Activated effector memory CD4-positive, alpha-beta T cell treated with anti-CD3 and anti-CD28 coated beads, Interleukin-2, amount 50 U/mL, for 16 hours (primary cell): Measurements from ENCODE around the gene CPNE8.

ENCODE experiments used
- DNase-seq: peaks from one replicate; pipeline ENCODE4 v3.0.0-alpha.2; 2020

Gene CPNE8

DNA sequence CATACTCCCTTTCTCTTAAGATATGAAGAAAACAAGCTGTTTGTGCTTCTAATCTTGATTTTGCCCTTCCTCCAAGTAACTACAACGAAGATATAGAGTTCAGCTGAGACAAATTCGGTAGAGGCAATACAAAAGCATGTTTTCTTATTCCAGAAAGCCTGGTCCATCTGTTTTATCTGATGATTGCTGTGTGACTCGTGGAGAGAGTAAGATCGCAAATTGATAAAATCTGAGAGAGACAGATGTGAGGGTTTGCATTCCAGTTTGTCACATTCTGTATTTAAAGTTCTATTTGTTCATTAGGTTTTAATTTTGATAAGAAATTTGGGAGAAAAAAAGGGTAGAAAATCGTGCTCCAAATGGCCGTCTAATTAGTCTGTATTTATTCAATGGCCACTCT lies 192.1 kb downstream of the CPNE8 start:
- no peak for DNase-seq

DNA sequence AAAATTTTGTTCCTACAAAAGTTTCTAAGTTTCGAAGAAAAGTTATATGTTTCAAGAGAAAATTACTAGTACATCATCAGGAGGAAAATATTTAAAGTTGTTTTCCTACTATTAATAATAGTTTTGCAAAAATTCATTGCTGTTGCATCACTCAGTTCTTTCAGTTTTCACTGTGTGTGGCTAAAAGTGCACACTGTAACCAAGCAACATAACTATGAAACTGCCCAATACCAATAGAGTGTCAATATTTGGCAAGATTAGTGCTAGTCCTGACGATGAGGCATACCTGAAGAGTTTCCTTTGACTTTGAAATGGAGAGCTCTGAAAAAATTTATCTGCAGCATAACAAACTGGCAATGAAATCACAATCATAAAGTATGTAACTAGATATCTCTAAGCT lies 194.3 kb downstream of the CPNE8 start:
- DNase-seq: no peak

DNA sequence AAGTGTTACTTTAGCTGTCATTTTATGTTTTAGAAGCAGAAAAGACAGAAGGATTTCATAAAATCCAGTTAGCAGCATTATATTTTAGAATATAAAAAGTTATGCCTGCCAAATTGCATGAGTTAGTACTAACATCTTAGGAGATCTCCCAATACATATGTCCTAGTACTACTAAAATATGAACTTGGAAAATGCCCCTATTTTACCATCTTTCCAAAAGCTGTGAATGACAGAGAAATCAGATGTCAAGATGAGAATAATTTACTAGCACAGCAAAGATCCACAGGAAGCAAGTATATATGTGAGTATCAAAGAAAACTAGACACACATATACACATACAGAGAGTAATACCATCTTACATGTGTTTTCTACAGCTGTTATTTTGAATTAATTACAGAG lies 196.9 kb downstream of the CPNE8 start:
- no peak for DNase-seq

DNA sequence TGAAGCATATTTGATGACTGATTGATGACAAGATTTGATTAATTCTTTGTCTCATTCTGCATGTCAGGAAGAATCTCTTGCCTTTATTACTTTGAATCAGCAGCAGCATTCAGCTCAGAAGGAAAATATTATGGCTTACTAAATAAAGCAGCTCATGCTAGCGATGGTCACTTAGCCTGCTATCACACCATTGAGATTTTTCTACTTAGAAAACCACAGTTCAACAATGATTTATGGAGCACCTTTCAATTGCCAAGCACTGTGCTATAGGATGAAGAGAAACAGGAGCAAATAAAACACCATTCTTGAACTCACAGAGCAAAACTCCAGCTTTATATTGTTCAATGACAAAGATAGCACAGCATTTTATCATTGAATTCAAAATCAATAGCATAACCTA lies 197.7 kb downstream of the CPNE8 start:
- no peak for DNase-seq

DNA sequence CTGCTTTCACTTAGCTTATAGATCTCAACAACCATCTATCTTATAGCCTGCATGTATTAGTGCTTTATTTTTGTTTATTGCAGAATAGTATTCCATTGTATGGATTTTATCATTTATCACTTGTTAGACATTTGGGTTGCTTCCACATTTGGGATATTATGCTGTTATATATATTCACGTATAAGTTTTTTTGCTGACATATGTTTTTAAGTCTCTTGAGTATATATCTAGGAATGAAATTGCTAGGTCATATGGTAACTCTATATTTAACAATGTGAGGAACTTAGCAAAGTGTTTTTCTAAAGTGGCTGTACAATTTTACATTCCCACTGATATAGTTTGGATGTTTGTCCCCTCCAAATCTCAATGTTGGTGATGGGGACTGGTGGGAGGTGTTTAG lies 208.1 kb downstream of the CPNE8 start:
- DNase-seq: no peak

DNA sequence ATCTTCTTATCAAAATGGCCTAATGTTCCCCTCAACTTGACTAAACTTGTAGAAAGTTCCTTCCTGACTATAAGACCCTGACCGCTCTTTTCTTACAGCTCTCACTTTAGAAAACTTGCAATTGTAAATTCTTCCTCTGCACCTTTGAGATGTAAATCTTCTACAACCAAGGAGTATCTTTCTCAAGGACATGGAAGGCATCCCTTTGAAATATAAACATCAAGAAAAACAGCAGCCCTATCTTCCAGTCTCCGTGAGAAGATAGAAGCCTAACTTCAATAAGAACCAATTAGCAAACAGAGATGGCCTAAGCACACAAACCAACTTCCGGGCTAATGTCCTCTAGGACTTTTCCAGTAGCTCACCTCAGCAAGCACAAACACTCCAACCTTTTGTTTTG lies 210.3 kb downstream of the CPNE8 start:
- no peak for DNase-seq

DNA sequence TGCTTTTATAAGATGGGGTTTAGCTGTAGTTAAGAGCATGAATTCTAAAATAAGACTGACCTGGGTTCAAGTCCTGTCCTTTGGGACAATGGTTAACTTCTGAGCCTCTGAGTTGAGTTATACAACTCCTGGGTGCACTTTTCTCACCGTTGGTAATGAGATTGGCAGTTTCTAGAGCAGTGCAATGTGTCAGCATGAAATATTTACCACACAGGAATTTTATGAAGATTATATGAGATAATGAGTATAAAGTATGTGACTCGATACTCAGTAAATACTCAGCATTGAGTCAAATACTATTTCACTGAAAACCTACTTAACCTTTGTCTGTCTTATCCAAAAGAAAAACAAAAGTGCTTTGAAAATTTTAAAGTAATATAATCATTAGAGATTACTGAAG lies 214.2 kb downstream of the CPNE8 start:
- DNase-seq: no peak

DNA sequence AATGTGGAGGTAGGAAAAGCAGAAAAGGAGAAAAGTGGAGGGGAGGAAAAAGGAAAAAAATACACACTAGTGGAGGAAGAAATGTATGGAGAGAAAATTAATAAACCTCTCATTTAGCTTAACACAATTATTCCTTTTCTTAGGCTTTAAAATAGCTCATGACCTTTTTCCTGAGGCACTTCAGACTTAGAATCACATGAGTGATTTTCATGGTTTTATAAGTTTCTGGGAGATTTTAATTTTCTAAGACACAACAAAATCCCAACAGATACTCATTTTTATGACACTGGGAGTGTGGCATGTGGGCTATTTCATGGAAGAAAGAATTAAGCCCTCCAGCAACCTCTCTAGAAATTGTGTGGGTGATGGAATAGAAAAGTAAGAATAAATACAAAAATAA lies 214.7 kb downstream of the CPNE8 start:
- DNase-seq: no peak

DNA sequence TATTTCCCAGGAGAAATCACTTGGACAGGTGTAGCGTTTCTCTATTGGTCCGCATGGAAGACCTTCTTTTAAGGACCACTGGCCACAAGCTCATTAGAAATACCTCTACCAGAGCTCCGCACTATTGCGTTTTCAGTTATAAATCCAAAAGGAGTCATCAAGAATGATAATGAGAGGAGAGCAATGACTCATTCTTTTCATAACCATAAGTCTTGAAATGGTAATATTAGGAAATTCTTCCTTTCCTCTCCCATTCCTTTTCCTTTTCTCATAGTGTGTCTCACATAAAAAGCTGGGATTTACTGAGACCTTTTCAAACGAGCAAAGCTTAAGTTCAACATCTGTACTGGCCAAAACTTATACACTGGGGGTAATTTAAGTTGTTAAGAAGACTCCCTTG lies 215.7 kb downstream of the CPNE8 start:
- no peak for DNase-seq

DNA sequence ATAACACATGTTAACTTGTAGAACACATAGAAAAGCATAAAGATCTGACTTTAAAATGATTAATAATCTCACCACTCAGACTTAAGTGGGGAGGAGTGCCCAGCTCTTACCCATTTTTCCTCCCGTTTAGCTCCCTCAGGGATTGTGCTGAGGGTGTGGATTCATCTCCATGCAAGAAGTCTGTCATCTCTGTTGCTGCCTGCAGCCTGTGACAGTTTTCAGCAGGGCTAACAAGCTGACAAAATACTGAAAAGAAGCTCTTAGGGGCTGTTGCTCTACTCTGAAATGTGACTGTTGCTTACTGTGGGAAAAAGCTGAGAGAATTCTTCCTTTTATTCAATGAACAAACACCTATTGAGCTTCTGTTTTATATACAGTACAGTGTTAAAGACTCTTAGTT lies 216.2 kb downstream of the CPNE8 start:
- no peak for DNase-seq

DNA sequence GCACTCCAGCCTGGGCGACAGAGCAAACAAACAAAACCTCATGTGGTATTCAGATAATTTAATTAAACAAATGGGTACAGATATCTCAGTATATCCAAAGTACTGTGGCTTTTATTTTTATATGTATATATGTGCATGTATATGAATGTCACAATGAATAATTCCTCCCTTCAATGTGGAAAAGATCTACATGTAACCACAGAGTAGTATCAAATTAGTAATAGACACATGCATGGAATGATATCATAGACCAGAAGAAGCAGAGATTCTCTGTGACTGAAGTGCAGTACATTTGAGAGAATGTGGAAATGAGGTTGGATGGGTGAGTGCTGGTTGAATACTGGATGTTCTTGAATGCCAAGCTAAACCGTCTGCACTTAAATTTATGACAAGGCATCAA lies 222.9 kb downstream of the CPNE8 start:
- no peak for DNase-seq

DNA sequence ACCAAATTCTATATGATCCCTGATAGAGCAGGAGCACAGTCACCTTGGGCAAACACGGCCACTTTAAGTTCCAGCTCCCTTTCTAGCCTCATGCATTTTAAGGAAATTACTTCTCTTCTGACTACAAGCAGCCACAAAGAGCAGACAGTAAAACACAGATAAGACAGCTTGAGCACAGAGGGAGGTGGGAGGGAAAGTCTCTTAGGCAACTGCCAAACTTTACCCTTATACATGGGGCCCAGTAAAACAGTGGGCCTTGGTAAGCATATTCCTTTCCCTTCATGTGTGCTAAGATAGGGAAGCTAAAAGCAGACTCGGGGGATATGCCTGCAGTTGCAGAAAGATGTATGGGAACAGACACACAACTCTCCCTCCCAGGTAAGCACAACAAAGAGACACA lies 235.9 kb downstream of the CPNE8 start:
- no peak for DNase-seq

DNA sequence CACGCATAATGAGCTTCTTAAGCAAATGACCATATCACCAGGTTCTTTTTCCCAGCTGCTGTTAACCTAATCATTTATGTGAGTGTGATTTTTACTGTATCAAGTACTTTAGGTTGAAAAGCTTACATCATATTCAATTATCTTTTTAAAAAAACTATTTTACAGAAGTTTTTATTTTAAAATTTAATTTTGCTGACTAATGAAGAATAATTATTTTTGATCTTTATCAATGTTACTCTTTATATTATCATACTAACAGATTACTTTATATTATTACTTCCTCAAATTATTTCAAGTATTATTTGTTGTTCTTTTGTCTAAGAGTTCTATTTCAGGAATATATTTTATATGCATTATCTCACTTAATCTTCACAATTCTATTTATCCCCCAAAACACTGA lies 236.3 kb downstream of the CPNE8 start:
- DNase-seq: no peak

DNA sequence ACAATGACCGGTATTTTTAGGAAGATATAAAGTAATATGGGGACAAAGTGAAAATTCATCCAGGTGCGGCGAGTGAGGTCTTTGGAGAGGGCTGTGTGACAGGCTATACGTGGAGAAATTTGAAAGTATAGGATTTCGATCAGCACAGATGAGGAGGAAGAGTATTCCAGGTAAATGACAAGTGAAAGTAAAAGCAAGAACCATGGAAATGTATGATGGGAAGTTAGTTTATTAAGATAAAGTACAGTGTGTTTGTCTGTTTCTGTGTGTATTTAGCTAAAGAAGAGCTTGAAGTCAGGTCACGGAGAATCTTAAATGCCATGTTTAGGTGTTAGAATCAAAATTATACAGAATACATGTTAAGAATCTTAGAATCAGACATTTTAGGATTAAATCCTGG lies 239.0 kb downstream of the CPNE8 start:
- no peak for DNase-seq

DNA sequence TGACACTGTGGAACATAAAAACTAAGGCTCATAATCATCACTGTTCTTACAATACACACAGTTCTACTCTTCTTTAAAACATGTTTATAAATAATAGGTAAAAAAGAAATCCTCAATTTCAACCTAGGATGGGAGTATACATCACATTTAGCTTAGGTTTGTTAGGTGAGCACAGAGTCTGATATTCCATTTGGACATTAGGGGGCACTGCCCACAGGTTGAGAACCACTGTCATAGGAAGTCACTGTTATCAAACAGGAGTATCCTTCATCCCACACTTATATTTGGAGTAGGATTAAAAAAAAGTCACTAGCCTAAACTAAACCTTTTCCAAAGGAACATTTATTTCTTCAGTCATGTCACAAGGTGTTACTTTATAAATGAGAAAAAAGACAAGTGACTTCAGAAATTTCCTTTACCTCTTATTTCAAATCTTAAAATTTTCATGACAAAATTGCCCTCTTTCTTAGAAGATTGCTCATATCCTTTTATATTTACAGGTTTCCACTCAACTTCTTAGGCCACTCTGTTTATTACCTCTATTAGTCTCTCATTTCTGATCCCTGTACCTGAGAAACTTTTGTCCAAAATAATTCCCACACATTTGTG lies 240.6 kb downstream of the CPNE8 start:
- DNase-seq: no peak

DNA sequence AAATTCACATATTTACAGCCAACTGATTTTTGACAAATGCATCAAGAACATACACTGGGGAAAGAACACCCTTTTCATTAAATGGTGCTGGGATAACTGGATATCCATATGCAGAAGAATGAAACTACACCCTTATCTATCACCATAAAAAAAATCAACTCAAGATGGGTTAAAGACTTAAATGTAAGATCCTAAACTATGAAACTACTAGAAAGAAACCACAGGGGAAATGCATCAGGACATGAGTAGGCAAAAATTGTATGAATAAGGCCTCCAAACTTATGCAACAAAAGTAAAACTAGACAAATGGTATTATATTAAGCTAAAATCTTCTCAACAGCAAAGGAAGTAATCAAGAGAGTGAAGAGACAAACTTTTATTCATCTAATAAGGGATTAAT lies 242.6 kb downstream of the CPNE8 start:
- DNase-seq: no peak

DNA sequence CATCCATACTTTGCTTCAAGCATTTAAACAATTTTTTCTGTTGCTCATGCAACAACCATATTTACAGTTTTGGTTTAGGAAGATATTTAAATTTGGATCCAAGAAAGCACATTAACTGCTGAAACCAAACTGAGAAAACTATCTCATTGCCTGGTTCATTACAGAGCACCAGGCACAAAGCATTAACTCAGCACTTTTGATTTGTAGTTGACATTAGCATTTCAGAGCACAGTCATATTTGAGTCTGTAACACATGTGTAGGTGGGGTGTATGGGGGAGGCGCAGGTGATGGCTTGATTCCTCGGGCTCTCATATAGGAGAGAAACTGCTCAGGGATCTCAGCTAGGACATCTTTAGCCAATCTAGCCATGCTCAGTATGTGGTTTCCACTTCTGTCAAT lies 251.7 kb downstream of the CPNE8 start:
- no peak for DNase-seq

DNA sequence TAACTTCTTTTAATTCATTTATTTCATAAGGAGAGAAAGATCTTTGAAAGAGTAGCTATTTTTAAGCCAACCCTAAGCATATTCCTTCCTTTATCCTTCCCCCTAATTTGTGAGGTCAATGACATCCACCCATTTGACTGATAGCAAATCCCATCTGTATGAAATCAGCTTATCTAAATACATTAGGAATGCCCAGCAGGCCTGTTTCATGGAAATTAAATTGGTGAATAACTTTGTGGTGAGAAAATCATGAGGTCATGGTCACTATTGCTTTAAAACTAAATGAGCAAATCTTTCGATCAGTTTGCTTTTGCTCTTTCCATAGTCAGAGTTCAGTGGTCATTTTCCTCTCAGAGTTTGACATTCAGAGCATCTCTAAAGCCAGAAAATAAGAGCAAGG lies 256.6 kb downstream of the CPNE8 start:
- DNase-seq: no peak

DNA sequence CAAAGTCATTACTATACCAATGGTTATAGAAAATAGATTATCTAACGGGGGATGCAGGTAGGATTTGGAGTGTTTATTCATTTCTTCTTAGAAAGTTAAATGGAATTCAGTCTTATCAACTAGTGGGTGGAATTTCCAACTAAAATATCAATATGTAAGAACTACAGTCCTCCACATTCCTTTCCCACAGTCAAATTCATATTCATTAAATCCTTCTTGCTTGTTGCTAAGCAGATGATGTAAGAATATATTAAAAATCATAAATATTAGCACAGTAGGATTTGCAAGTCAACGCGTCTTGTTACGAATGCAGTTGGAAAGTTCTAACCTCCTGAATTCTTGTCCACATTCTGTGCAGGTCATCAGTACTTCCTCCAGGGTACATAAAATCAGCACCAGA lies 259.2 kb downstream of the CPNE8 start:
- no peak for DNase-seq

DNA sequence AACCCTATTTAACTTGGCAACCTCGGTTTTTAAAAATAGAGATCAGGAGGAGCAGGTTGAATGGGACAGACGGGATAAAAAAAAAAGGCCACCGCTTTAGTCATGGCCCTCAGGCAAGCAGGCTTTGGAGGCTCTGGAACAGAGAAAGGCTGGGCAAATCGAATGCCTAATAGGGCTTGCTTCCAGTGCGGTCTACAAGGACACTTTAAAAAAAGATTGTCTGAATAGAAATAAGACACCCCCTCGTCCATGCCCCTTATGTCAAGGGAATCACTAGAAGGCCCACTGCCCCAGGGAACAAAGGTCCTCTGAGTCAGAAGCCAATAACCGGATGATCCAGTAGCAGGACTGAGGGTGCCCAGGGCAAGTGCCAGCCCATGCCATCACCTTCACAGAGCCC lies 265.8 kb downstream of the CPNE8 start:
- DNase-seq: no peak

DNA sequence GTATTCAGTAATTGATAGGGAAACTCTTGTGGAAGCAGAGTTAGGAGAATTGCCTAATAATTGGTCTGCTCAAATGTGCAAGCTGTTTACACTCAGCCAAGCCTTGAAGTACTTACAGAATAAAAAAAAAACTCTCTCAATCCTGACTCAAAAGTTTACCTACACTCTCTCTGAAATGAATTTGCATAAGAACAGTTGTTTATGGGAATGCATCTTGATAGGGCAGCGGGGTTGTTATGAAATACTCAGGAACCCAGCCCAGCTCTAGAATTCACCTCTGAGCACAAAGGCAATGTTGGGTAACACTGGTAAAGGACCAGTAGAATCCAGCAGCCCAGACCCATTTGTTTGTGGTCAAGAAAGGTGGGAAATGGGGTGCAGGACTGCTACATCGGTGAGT lies 267.0 kb downstream of the CPNE8 start:
- DNase-seq: no peak

DNA sequence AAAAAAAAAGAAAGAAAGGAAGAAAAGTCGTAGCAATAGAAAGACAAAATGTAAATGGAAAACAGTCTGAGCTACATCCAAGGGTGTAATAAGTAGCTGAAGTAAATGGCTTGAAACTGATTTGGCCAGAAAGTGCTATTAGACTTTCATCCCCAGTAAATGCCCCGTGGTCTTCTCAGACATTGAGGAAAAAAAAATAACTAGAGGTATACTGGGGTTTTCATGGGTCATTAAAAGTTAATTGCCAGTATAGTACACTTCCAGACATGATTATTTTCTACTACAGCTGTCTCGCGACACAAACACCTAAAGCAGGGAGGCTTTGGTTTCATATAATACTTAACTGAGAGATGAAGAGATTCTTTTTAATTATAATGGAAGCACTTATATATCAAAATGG lies 271.9 kb downstream of the CPNE8 start:
- DNase-seq: no peak

DNA sequence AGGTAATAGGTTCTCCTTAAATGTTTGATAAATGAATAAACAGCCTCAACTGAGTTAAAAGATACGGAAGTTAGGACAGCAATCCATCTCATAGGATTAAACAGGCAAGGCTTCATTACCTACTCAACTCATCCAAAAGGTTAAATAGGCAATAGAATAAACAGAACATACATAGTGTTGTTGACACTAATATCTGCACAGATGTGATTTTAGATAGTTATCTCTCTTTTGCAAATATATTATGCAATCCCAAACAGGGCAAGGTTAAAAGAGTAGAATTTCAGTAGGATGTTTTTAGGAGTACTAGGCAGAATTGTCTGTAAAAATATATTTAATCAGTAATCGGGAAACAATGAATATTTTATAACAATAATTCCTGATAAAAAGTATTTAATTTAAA lies 276.3 kb downstream of the CPNE8 start:
- no peak for DNase-seq

DNA sequence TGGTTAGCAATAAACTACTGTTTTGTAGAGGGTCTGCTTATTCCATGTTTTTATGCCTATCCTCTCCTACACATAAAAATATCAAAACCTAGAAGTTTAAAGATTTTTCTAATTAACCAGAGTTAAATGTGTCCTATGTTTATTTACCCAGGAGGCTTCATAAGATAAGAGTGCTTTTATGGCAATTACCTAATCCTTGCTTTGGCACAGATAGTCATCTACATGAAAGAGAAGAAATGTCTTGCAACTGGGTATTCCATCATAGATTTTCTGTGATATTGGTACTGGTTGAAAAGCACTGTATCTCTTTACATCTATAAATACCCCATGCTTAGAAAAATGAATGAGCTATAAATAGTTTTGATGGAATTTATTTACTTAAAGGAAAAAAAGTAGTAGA lies 277.1 kb downstream of the CPNE8 start:
- no peak for DNase-seq

DNA sequence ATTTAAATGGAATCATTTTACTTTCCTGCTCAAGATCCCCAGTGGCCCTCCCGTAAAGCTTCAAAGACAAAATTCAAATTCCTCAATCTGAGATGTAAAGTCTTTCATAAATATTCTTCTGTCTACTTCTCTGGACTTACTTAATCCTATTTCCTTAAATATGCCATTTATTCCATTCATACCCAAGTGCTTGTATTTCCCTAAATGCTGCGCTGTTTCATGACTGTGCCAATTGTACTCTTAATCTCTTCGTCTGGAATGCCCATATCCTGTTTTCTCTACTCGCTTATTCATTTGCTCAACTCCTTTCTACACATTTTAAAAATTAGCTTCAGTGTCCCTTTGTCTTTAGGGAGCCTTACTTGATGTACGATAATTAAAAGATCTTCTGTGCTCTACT lies 280.1 kb downstream of the CPNE8 start:
- DNase-seq: no peak

DNA sequence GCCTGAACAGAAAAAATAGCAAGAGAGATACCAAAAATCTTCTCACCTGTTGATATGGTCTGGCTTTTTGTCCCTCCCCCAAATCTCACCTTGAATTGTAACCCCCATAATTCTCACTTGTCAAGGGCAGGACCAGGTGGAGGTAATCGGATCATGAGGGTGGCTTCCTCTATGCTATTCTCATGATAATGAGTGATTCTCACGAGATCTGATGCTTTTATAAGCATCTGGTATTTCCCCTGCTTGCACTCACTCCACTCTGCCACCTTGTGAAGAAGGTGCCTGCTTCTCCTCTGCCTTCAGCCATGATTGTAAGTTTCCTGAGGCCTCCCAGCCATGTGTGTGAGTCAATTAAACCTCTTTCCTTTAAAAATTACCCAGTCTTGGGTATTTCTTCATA lies 291.2 kb downstream of the CPNE8 start:
- no peak for DNase-seq
